ELR (cell line): ENCODE results near the gene ATXN2L.
"Not testable (repeated sequence)": the region's sequence is repeated elsewhere in the genome, so short reads cannot be mapped to it uniquely, and the experiment has no call there.

Experiments
- DNase-seq: peaks from one replicate; pipeline ENCODE4 v3.0.0-alpha.2; 2015; ENCODE audit warnings: low read depth

ATXN2L gene

DNA sequence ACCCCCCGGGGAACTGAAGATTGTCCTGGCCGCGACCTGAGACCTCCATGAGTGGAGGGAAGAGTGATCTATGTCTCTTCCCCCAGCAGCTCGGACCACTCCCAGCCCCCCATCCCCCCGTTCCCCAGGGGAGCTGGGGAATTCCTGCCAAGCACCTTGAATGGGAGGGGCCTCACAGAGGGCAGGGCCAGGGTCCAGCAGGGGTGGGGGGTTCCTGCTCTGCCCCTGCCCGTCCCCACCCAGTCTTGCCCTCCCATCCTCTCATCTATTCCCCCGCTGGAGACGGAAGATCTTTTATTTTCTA lies 13.9 kb downstream of the ATXN2L start:
- DNase-seq: no peak

DNA sequence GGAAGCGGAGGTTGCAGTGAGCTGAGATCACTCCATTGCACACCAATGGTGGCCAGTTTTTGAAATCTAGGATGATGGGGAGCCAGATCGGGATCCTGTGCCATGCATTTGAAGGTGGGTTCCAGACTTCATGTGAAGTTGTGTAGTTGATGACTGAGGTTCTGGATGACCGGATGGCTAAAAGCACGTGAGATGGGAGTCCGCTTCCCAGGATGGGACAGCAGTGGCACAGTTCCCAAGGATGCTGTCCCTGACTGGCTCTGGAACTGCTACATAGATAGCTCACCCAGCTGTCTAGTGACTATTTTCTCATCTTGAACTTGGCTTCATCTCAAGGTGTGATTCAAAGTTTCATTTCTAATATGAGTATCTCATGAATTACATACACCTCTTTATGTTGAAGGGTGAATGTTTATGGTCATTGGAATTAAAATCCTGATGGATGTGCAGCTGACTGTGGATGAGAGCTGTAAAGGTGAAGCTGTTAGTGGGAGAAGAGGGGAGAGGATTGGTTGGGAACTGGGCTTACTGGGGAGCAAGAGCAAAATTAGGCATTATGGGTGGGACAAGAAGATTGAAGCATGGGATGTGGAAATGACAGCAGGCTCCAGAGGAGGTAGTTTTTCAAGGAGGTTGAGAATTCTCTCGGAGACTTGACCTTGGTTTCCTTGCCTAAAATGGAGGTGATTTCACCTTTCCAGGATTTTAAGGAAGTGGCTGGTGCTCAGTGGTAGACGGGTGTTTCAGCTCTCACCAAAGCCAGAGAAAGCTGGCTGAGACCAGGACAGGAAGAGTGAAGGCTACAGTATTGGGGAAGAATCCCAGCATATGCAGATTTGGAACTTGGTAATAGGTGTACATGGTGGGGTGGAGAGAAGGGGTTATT lies 15.1 kb downstream of the ATXN2L start:
- no peak for DNase-seq

DNA sequence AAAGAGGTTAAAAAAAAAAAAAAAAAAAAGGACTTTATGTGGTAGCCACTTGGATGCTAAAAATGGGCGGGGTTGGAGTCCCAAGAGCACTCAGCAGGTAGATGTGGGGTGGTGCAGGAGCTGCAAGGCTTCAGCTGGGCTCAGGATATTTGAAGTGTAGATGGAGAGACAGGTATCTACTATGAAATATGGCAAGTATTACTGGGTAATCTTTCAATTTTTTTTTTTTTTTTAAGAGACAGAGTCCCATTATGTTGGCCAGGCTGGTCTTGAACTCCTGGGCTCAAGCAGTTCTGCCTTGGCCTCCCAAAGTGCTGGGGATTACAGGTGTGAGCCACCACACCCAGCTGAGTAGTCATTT lies 15.7 kb downstream of the ATXN2L start:
- no peak for DNase-seq

DNA sequence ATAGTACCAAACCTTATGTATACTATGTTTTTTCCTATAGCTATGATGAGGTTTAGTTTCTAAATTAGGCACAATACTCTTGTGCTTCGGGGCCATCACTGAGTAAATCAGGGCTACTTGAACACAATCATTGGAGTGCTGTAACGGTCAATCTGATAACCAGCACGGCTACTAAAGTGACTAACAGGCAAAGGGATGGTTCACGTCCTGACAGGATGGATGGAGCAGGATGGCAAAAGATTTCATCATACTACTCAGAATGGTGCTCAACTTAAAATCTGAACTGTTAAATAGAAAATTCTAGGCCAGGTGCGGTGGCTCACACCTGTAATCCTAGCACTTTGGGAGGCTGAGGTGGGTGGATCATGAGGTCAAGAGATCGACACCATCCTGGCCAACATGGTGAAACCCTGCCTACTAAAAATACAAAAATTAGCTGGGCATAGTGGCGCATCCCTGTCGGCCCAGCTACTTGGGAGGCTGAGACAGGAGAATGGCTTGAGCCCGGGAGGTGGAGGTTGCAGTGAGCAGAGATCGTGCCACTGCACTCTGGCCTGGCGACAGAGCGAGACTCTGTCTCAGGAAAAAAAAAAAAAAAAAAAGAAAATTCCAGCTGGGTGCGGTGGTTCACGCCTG lies 16.3 kb downstream of the ATXN2L start:
- DNase-seq: no peak

DNA sequence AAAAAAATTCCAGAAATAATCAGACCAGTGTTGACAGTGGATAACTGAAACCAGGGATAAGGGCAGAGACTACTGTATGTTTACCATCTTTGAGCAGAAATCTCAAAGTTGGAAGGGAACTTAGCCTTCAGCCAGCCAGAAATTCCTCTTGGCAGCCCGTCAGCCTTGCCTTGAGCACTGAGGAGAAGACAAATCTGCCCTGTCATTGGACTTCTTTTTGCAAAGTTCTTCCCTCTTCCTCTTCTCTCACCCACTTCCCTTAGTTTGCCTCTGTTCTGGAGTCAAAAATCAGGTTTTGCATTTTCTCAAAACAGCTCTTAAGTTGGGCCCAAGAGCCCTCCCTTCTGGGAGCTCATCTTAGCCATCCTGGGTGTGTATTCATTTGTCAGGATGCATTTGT lies 17.1 kb downstream of the ATXN2L start:
- DNase-seq: no peak

DNA sequence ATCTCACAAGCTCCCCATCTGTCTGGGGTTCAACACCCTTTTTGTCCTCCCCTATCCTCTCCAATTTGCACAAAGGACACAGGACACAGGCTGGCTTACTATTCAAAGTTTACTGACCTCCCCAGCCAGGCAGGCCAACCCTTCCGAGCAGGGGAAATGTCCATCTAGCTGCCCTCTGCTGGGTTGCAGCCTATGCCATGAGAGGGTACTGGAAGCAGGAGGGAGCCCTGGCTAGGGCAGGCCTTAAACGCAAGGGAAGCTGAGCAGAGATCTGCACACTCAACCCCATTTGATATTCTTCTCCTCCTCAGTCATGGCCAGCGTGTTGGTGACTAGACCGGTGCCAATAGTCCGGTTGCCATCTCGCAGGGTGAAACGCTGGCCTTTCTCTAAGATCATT lies 19.9 kb downstream of the ATXN2L start:
- no peak for DNase-seq

DNA sequence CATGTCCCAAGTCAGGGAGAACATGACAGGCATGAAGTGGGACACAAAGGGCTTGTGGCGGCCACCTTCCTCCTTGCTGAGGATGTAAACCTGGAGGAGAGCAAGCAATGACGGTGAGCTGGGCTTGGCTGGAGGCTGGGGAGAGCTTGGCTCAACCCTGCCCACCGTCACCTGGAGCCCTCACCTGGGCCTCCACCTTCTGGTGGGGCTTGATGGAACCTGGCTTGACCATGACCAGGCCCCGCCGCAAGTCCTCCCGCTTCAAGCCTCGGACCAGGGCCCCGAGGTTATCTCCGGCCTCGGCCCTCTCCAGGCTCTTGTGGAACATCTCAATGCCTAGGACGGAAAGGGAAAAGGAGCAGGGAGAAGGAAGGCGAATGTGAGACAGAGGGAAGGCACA lies 21.0 kb downstream of the ATXN2L start:
- DNase-seq: no peak

DNA sequence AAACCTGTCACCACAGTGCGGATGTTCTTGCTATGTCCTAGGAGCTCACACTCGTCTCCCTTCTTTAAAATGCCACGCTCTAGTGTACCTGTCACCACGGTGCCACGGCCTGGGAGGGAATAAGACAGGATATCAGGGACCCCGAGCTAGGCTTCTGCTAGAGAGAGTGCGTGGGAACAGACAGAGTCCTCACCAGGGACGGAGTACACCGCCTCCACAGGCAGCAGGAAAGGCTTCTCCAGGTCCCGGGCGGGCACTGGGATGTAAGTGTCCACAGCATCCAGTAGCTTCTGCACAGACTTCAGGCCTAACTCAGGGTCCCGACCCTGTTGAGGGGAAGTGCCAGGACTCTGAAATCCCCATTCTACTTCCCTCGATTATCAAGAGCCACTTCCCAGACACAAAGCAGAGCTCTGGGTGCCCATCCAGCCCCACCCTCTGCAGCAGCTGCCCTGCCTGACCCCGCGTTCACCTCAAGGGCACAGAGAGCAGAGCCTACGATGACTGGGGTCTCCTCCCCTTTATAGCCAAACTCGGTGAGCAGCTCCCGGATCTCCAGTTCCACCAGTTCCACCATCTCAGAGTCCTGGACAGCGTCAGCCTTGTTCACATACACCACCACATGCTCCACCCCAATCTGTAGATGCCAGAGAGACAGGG lies 21.6 kb downstream of the ATXN2L start:
- no peak for DNase-seq

DNA sequence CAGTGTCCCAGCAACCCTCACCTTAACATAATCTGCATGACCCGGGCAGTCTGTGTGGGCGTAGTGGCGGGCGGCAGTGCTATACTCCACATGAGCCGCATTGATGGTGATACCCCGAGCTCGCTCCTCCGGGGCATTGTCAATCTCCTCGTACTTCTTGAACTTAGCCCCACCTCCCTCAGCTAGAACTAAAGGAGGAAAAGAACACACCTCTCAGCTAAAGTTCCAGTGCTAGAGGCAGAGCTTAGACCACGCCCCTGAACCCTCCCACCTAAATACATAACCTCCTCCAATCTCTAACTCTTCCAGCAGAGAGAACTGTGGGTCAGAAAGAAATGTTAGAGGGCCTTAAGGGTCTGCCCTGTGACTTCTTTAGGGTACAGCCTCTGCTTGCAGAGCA lies 22.5 kb downstream of the ATXN2L start:
- DNase-seq: peak; percentile 58

DNA sequence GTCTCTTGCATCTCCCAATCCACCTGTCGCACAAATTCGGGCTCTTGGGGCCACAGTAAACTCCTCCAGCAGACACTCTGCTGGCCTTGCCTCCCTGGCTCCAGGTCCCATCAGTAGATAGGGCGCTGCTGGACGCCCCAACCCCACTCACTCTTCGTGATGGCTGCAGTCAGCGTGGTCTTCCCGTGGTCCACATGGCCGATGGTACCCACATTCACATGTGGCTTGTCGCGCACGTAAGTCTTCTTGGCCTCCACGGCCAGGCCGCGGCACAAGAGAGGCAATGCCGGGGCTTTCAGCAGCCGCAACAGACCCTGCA lies 22.9 kb downstream of the ATXN2L start:
- peak; percentile 17 for DNase-seq

DNA sequence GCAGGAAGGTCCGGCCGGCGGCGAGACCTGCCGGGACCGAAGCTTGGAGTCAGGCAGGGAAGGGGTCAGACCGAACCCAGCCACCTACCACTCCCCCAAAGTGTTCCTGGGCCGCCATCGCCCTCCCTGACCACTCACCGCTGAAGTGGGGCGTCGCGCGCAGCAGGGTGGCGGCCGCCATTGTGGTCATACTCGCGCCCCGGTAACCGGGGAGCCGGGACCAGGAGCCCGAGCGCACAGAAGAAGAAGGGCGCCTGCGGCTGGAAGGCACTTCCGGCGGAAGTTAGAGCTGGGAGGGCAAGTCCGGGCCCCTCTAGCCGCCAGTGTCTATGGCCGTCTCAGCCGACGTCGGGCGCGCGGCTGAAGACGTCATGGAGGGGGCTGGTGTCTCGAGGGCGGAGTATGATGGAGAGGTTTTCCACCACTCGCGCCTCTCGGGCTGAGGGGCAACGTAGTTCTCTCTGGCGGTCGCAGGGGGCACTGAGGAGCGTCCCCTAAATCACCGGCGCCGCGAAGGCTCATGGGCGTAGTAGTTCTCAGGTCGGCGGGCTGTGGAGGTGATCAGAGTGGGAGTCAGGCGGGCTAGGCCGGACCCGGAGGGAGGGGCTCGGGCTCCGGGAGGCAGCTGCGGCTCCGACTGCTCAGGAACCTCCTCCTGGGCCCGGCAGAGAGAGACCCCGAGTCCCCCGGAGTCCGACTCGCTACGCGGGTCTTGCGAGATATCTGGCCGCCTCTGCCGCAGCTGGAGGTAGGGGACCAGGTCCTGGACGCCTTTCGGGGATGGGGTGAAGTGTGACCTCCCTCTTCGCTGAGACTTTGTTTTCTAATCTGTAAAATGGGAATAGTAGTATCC lies 23.5 kb downstream of the ATXN2L start, which contains the start of gene TUFM:
Gene TUFM (minus strand): TSS at position 269 of the 853 bp plus-strand sequence. CDS start 79 bp downstream, at position 190.
- DNase-seq: peak; percentile 99

DNA sequence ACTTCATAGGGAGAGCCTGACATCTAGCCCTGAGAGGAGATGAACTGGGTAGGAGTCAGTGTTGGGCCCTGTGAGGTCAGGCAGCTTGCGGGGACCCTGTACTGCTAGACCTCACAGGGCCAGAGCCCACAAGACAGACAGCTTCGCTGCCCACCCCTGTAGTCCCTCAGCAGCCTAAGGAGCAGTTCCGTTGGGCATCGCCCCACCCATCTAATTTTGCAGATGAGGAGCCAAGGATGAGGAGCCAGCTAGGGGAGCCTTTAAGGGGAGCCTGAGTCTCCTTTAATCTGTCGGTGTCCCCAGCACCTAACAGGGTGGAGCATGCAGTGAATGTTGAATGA lies 24.1 kb downstream of the ATXN2L start:
- DNase-seq: peak; percentile 37

DNA sequence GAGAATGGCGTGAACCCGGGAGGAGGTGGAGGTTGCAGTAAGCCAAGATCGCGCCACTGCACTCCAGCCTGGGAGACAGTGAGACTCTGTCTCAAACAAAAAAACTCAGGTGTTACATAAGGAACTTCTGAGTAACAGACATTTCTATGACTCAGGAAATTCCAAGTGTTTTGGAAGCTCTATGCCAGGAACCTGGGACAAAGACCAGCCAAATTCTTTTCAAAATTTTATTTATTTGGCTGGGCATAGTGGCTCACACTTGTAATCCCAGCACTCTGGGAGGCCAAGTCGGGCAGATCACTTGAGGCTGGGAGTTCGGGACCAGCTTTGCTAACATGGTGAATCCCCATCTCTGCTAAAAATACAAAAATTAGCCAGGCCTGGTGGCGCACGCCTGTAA lies 35.6 kb downstream of the ATXN2L start:
- no peak for DNase-seq

DNA sequence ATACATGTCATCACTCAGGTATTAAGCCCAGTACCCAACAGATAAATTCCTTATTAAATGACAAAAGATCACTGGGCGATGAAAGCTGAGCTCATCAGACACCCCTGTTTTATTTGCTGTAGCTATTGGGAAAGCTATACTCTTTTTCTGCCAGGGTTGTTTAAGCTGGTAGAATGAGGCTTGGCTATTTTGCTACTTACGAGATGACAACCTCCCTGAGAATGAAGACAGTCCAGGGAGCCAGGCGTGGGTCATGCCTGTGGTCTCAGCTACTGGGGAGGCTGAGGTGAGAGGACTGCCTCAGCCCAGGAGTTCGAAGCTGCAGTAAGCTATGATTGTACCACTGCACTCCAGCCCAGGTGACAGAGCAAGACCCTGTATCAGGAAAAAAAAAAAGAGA lies 36.5 kb downstream of the ATXN2L start:
- no peak for DNase-seq

DNA sequence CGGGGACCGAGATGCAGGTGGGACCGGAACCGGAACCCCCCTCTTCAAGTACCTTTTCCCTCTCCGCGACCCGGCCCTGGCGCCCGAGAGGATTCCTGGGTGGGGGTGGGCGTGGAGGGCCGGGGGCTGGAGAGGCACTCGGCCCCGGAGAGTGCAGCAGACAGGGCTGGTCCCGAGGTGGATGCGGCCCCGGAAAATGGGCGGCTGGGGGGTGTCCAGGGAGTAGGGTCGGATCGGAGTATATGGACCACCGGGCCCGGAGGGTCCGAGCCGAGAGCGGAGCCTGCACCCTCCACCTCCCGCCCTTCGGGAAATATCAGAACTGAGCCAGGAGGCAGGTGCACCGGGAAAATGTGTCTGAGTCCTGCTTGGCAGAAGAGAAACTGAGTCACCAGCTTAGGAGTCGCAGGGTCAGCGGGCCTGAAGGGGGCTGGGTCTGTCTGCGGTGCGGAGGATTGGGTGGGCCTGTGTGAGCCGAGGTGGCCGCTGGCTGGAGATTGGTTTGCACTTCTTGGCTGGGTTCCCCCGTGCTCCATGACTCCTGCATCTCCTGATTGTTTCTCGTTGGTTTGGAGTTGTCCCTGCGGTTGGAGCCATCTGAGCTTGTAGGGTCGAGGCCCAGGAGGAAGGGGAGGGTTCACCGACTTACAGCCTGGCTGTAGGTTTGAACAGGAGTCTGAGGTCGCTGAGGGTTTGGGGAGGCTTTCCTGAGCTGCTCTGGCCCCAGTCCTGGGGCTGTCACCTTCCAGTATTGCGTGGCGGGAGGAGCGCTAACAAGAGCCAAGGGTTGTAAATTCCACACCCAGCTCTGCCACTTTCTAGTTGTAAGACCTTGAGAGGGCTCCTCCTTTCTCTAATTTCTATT lies 41.4 kb downstream of the ATXN2L start:
- peak; percentile 56 for DNase-seq

DNA sequence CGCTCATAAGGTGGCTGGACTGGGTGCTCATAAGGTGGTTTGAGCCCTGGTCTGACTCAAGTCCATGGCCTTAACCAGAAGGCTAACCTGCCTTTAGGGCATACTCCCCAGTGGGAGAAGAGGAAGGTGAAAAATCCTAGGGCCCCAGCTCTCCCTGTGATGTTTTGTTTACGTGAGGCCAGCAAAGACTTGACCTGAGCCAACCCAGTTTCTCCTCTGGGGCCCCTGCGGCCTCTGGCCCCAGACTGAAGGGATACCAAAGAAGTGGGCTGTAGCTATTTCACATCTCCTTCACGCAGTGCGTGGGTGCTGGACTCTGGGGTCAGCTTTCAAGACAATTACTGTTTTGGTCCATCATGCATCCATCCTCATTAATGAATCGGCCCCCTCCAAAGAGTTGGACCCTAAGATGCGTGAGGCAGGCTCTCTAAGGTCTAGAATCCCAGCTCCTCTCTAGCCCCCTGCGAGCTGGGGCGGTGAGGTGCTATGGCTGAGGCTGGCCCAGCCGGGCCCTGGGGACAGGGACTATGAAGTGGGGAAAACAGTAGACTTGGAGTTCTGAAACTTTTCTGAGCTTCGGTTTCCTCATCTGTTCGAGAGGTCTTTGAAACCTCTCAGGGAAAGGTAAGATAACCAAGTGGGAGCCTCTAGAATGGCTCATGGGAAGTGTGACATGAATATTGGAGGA lies 42.3 kb downstream of the ATXN2L start:
- DNase-seq: peak; percentile 25

DNA sequence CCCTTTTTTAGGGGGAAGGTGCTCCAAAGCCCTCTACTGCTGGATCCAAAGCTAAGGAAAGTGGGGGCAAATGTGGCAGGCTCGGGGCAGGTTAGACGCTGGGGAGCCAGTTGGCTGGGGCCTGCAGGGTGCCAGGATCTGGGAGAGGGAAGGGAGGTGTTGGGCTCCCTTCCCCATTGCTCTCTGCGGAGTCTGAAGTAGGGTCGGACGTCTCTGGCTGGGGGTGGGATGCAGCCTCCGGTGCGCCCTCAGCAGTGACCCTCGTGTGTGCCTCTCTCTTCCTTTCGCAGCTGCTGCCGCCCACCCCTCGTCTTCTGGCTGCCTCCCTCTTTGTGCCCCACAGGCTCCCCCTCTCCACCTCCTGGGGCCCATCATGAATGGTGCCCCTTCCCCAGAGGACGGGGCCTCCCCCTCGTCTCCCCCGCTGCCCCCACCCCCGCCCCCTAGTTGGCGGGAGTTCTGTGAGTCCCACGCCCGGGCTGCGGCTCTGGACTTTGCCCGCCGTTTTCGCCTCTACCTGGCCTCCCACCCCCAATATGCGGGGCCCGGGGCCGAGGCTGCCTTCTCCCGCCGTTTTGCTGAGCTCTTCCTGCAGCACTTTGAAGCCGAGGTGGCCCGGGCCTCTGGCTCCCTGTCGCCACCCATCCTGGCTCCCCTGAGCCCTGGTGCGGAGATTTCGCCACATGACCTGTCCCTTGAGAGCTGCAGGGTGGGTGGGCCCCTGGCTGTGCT lies 43.1 kb downstream of the ATXN2L start:
- DNase-seq: no peak

DNA sequence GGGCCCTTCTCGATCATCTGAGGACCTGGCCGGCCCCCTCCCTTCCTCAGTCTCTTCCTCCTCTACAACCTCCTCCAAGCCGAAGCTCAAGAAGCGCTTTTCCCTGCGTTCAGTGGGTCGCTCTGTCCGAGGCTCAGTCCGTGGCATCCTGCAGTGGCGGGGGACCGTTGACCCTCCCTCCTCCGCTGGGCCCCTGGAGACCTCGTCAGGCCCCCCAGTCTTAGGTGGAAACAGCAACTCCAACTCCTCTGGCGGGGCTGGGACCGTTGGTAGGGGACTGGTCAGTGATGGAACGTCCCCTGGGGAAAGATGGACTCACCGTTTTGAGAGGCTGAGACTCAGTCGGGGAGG lies 43.6 kb downstream of the ATXN2L start:
- no peak for DNase-seq

DNA sequence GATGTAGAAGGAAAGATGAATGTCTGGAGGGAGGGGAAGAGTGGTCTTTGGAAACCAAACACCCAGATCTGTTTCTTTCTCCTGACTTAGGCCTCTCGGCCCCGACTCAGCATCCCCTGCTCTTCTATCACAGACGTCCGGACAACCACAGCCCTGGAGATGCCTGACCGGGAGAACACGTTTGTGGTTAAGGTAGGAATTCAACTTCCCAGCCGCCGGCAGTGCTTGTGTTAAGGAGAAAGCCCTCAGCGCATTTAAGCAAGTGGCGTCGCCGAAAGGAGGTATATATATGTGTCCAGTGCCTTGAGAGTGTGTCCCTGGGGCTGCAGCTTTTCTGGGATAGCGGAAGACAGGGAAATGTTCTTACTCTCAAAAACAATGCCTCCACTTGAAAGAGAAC lies 44.4 kb downstream of the ATXN2L start:
- no peak for DNase-seq

DNA sequence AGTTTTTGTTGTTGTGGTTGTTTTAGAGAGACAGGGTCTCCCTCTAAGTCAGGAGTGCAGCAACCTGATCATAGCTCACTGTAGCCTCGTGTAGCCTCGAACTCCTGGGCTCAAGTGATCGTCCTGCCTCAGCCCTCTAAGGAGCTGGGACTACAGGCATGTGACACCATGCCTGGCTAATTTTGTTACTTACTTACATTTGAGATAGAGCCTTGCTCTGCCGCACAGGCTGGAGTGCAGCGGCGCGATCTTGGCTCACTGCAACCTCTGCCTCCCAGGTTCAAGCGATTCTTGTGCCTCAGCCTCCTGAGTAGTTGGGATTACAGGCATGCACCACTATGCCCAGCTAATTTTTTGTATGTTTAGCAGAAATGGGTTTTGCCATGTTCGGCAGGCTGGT lies 44.8 kb downstream of the ATXN2L start:
- DNase-seq: not testable (repeated sequence)
